GM04504 (cell line): ENCODE measurements around the gene MNX1.

Experiments used
- DNase-seq: peaks from one replicate; pipeline ENCODE4 v3.0.0-alpha.2; 2012; ENCODE audit warnings: low read depth

Gene MNX1

GRCh38 chr7:157032644-157033482 lies 22.4 kb upstream of the MNX1 start:
- DNase-seq = no peak

GRCh38 chr7:157032128-157032527 lies 21.7 kb upstream of the MNX1 start:
- no peak for DNase-seq

GRCh38 chr7:157028199-157028903 lies 17.9 kb upstream of the MNX1 start:
- no peak for DNase-seq

GRCh38 chr7:157027568-157028198 lies 17.2 kb upstream of the MNX1 start:
- DNase-seq = no peak

GRCh38 chr7:157024716-157025115 lies 14.3 kb upstream of the MNX1 start:
- DNase-seq = no peak

GRCh38 chr7:157023589-157023905 lies 13.1 kb upstream of the MNX1 start:
- DNase-seq = no peak

GRCh38 chr7:157022681-157023588 lies 12.5 kb upstream of the MNX1 start:
- DNase-seq = no peak

- DNase-seq = no peak
Measured at GRCh38 chr7:157021871-157022680, 11.6 kb upstream of the MNX1 start.

- no peak for DNase-seq
Measured at GRCh38 chr7:157021071-157021870, 10.8 kb upstream of the MNX1 start.

GRCh38 chr7:157020514-157021070 lies 10.1 kb upstream of the MNX1 start:
- DNase-seq = no peak

GRCh38 chr7:157019718-157020451 lies 9.4 kb upstream of the MNX1 start:
- no peak for DNase-seq

- DNase-seq = no peak
Measured at GRCh38 chr7:157018997-157019608, 8.6 kb upstream of the MNX1 start.

- no peak for DNase-seq
Measured at GRCh38 chr7:157018328-157018996, 8.0 kb upstream of the MNX1 start.

- no peak for DNase-seq
Measured at GRCh38 chr7:157017603-157018327, 7.3 kb upstream of the MNX1 start.

GRCh38 chr7:157017149-157017548 lies 6.7 kb upstream of the MNX1 start:
- DNase-seq = no peak

GRCh38 chr7:157016352-157017041 lies 6.0 kb upstream of the MNX1 start:
- no peak for DNase-seq

- no peak for DNase-seq
Measured at GRCh38 chr7:157016024-157016351, 5.5 kb upstream of the MNX1 start.
